Measurements from ENCODE around the gene CTSO. TPM values are rescaled to one million over a fixed set of nuclear protein-coding genes. Genes with fewer than 3 reads are reported as not detected.

The CTSO gene
- total and polyA plus RNA-seq, 4 donors = 20.7 to 36.7 (median 24.5) TPM

- Histone ChIP-seq H3K27me3 (ENCODE audit: control insufficient read depth in 4 of 4, insufficient read depth in 4 of 4, low read length in 3 of 4) (no peaks in the 10 kb centered on the region), H3K27ac (ENCODE audit: low read depth in 1 of 2, low read length in 2 of 2) (peak overlapping the region; percentile 28 to 71), H3K4me3 (ENCODE audit: low read depth in 1 of 3, low read length in 3 of 3) (peak overlapping the region; percentile 74 to 95 (median 81)), H3K9me3 (ENCODE audit: control insufficient read depth in 4 of 4, low read length in 3 of 4) (no peaks in the 10 kb centered on the region), H3K36me3 (ENCODE audit: control insufficient read depth in 4 of 4, insufficient read depth in 3 of 4, low read depth in 1 of 4, low read length in 3 of 4) (peaks cover 0 to 5% (median 2%) of the 10 kb centered on the region in 4 donors), H3K9ac (ENCODE audit: low read depth in 1 of 2, low read length in 2 of 2) (peak overlapping the region; percentile 60 to 88), H3K4me1 (ENCODE audit: control insufficient read depth in 4 of 4, insufficient read depth in 4 of 4, low read length in 3 of 4) (peaks cover 0 to 30% (median 14%) of the 10 kb centered on the region in 4 donors)
- 22% methylated on average over 3 of the region's 3 CpGs for whole genome bisulfite sequencing
- DNase-seq (ENCODE audit: low spot score) = no peak
- TF ChIP-seq HNF4A (conservative IDR thresholded peaks at IDR 0.05) (no peak), TAF1 (conservative IDR thresholded peaks at IDR 0.05) (no peak), GABPA (IDR thresholded peaks at IDR 0.05 in 1 of 2, conservative IDR thresholded peaks at IDR 0.05 in 1 of 2) (no peak), RAD21 (IDR thresholded peaks at IDR 0.05) (no peak), SP1 (IDR thresholded peaks at IDR 0.05) (no peak), ATF3 (IDR thresholded peaks at IDR 0.05) (no peak), FOXA1 (IDR thresholded peaks at IDR 0.05) (no peak), CTCF (IDR thresholded peaks at IDR 0.05; ENCODE audit: low read depth, low read length, missing input control) (no peak), EGR1 (IDR thresholded peaks at IDR 0.05; ENCODE audit: low read depth in 2 of 2) (no peak), ZBTB33 (IDR thresholded peaks at IDR 0.05) (no peak), YY1 (IDR thresholded peaks at IDR 0.05) (no peak)
Measured at GRCh38 chr4:155904331-155904730, 49.3 kb downstream of the CTSO start.

- TF ChIP-seq RAD21 (IDR thresholded peaks at IDR 0.05) (peak; percentile 48 to 52), REST (IDR thresholded peaks at IDR 0.05) (peak; percentile 95), GABPA (IDR thresholded peaks at IDR 0.05 in 1 of 2, conservative IDR thresholded peaks at IDR 0.05 in 1 of 2) (peak in 1 of 2 donors; percentile 20), CTCF (IDR thresholded peaks at IDR 0.05; ENCODE audit: low read depth, low read length, missing input control) (no peak), HNF4A (conservative IDR thresholded peaks at IDR 0.05) (peak; percentile 72 to 78), YY1 (IDR thresholded peaks at IDR 0.05) (peak; percentile 81), ZBTB33 (IDR thresholded peaks at IDR 0.05) (peak; percentile 49), FOXA1 (IDR thresholded peaks at IDR 0.05) (peak; percentile 64), FOXA2 (IDR thresholded peaks at IDR 0.05) (peak; percentile 50), JUND (IDR thresholded peaks at IDR 0.05) (peak; percentile 61 to 64), RXRA (IDR thresholded peaks at IDR 0.05) (peak; percentile 89 to 94), MAX (IDR thresholded peaks at IDR 0.05) (peak; percentile 14), NR2F2 (IDR thresholded peaks at IDR 0.05) (no peak), SP1 (IDR thresholded peaks at IDR 0.05) (peak; percentile 94), ATF3 (IDR thresholded peaks at IDR 0.05) (peak; percentile 65), HNF4G (IDR thresholded peaks at IDR 0.05) (no peak), TAF1 (conservative IDR thresholded peaks at IDR 0.05) (peak; percentile 99), EGR1 (IDR thresholded peaks at IDR 0.05; ENCODE audit: low read depth in 2 of 2) (peak in 1 of 2 donors; percentile 37)
- peak within 1 kb of the TSS; percentile 28 to 71 for H3K27ac ChIP-seq (ENCODE audit: low read depth in 1 of 2, low read length in 2 of 2)
- WGBS = 28% methylated on average over 1 of the region's 1 CpG
- peaks cover 0 to 24% (median 12%) of the 10 kb centered on the region in 4 donors for H3K4me1 ChIP-seq (ENCODE audit: control insufficient read depth in 4 of 4, insufficient read depth in 4 of 4, low read length in 3 of 4)
- no peaks in the 10 kb centered on the region for H3K9me3 ChIP-seq (ENCODE audit: control insufficient read depth in 4 of 4, low read length in 3 of 4)
- DNase-seq (ENCODE audit: low spot score) = peak; percentile 41
- peak within 1 kb of the TSS; percentile 74 to 95 (median 81) for H3K4me3 ChIP-seq (ENCODE audit: low read depth in 1 of 3, low read length in 3 of 3)
- peak within 1 kb of the TSS; percentile 60 to 88 for H3K9ac ChIP-seq (ENCODE audit: low read depth in 1 of 2, low read length in 2 of 2)
- peaks cover 0 to 4% (median 0%) of the 10 kb centered on the region in 4 donors for H3K36me3 ChIP-seq (ENCODE audit: control insufficient read depth in 4 of 4, insufficient read depth in 3 of 4, low read depth in 1 of 4, low read length in 3 of 4)
- no peaks in the 10 kb centered on the region for H3K27me3 ChIP-seq (ENCODE audit: control insufficient read depth in 4 of 4, insufficient read depth in 4 of 4, low read length in 3 of 4)
Measured at GRCh38 chr4:155903453-155903852, 50.2 kb downstream of the CTSO start, which contains the start of gene TDO2. TDO2 (plus strand) TSS chr4:155903696; CDS start chr4:155903759, 63 bp downstream.
